Measurements from ENCODE around the gene MBD5.

The MBD5 gene

DNA sequence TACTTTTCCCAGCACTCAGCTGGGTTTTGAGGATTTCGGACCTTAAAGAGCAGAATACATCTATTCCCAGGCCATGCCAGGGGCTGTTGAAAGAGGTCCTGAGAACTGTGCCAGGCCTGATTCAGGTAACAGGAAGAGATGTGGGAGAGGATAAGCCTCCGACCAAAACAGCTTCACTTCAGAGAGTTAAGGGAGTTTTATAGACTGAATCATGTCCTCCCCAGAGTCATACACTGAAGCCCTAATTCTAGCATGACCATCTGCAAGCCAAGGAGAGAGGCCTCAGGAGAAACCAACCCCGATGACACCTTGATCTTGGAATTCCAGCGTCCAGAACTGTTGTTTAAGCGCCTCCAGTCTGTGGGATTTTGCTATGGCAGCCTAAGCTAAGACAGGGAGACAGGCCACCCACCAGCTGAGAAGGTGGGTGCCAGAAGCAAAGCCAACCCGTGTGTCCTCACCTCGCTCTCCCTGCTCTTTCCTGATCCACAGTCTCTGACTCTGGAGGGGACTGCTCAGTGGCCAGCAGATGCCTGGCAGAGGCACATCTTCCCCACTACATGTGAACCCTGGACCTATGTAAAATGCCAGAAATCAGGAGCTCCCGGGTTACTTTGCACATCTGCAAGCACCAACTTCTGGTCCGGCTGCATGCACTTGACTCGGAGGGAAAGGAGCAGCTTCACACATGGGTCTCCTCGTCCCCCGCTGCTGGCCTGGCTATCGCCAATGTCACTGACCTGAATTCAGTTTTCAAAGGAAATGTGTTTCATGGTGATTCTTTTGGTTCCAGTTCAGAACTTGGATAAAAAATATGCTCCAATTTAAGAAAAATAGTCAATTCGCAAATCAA lies 506.8 kb downstream of the MBD5 start:
- in situ Hi-C loops (cut with MboI; ENCODE audit: low sequenced_read_pairs) = no loop called here
- H3K4me3 ChIP-seq = no peak overlapping the region
- H3K36me3 ChIP-seq (replicated peaks) = no peaks in the 10 kb centered on the region
- H3K4me1 ChIP-seq = peaks cover 7% of the 10 kb centered on the region
- no peaks in the 10 kb centered on the region for H3K27me3 ChIP-seq (ENCODE audit: low read depth)
- DNase-seq (ENCODE audit: low spot score in 2 of 2) = no peak
- no peaks in the 10 kb centered on the region for H3K9me3 ChIP-seq

DNA sequence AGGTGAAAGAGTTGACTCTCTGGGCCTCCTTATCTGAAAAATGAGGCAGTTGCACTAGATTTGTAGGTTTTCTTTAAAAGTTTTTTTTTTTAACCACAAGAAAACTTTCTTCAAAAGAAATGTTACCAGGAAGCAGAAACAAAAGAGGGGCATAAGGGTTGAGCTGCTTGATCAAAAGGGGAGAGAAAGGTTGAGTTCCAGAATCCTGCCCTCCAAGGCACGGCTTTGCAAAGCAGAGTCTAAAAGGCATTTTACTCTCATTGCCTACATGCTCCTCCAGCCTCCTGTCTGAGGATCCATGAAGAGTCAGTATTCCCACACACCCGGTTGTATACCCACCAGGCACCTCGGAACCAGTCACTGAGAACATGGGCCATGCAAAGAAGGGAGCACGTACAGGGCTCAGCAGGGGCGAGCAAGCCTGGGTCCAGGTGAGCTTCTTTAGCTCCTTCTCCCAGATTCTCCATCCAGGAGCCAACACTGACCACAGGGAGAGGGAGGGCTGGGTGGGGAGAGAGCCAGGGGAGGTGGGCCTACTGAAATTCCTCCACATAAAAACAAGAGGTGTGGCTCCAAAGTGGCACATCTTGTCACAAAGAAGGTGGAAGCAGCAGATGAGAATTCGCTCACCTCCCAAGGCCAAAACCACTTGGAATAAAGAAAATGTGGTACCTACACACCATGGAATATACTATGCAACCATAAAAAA lies 507.6 kb downstream of the MBD5 start:
- Histone ChIP-seq H3K27me3 (ENCODE audit: low read depth) (no peaks in the 10 kb centered on the region), H3K9me3 (no peaks in the 10 kb centered on the region), H3K4me1 (peaks cover 2% of the 10 kb centered on the region; the same call in 1 of the 2 replicates), H3K36me3 (replicated peaks) (no peaks in the 10 kb centered on the region), H3K4me3 (no peak overlapping the region)
- in situ Hi-C loops (cut with MboI; ENCODE audit: low sequenced_read_pairs) = no loop called here
- no peak for DNase-seq (ENCODE audit: low spot score in 2 of 2)

GRCh38 chr2:148529745-148530144 lies 508.9 kb downstream of the MBD5 start:
- Histone ChIP-seq H3K27me3 (ENCODE audit: low read depth) (no peaks in the 10 kb centered on the region), H3K4me1 (no peaks in the 10 kb centered on the region), H3K4me3 (no peak overlapping the region), H3K36me3 (replicated peaks) (no peaks in the 10 kb centered on the region), H3K9me3 (no peaks in the 10 kb centered on the region)
- in situ Hi-C loops (cut with MboI; ENCODE audit: low sequenced_read_pairs) = no loop called here
- DNase-seq (ENCODE audit: low spot score in 2 of 2) = no peak

DNA sequence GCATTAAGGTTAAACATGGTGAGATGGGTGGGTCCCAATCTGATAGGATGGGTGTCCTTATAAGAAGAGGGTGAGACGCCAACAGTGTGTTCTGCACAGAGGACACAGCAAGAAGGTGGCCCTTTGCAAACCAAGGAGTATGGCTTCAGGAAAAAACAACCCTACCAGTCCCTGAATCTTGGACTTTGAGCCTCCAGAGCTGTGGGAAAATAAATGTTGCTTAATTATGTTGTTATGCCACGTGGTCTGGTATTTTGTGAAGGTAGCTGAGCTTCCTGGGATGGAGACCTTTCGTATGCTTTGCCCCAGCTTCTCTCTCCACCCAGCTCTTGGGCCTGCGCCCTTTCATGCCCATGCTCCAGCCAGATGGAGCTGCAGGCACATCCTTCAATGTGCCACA lies 509.5 kb downstream of the MBD5 start:
- Histone ChIP-seq H3K4me1 (no peaks in the 10 kb centered on the region), H3K9me3 (no peaks in the 10 kb centered on the region), H3K36me3 (replicated peaks) (no peaks in the 10 kb centered on the region), H3K4me3 (no peak overlapping the region), H3K27me3 (ENCODE audit: low read depth) (no peaks in the 10 kb centered on the region)
- no peak for DNase-seq (ENCODE audit: low spot score in 2 of 2)
- in situ Hi-C loops (cut with MboI; ENCODE audit: low sequenced_read_pairs) = no loop called here

- Histone ChIP-seq H3K9me3 (no peaks in the 10 kb centered on the region), H3K27me3 (ENCODE audit: low read depth) (no peaks in the 10 kb centered on the region), H3K36me3 (replicated peaks) (no peaks in the 10 kb centered on the region), H3K4me1 (no peaks in the 10 kb centered on the region), H3K4me3 (no peak overlapping the region)
- in situ Hi-C loops (cut with MboI; ENCODE audit: low sequenced_read_pairs) = no loop called here
- no peak for DNase-seq (ENCODE audit: low spot score in 2 of 2)
Measured at GRCh38 chr2:148531235-148531634, 510.3 kb downstream of the MBD5 start.

DNA sequence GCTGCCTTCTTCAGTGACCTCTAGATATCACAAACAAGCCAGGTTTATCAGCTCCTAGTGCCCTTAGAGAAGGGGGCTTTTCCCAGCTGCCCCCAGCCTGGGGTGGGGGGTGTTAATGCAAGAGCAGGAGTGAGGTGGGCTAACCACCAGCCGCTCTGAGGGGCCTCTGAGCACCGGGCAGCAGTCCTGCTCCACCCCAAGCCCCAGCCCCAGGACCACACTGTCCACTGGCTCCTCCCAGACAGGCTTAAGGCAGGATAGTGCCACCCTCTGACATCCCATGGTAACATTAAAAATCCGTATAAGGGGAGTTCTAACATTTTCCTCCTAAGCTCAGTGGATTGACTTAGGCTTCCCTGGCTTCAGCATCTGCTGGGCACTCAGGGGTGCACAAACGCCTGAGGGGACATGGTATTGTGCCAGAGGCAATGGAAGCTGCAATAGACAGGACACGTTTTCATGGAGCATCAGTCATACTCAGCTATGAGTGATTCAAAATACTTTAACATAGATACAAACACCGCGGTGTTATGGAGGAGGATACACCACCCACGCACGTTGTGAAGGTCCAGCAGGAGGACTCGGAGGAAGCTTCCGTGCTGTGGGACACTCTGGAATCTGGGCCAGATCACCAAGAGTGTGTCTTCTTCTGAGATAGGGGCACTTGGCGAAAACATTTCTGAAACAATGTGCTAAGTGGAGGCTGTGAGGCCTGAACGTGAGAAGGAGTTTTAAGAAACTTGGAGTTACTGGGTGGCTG lies 511.0 kb downstream of the MBD5 start:
- Histone ChIP-seq H3K9me3 (no peaks in the 10 kb centered on the region), H3K4me3 (no peak overlapping the region), H3K27me3 (ENCODE audit: low read depth) (no peaks in the 10 kb centered on the region), H3K36me3 (replicated peaks) (no peaks in the 10 kb centered on the region), H3K4me1 (no peaks in the 10 kb centered on the region)
- in situ Hi-C loops (cut with MboI; ENCODE audit: low sequenced_read_pairs) = no loop called here
- no peak for DNase-seq (ENCODE audit: low spot score in 2 of 2)

- no peaks in the 10 kb centered on the region for H3K27me3 ChIP-seq (ENCODE audit: low read depth)
- in situ Hi-C loops (cut with MboI; ENCODE audit: low sequenced_read_pairs) = no loop called here
- H3K9me3 ChIP-seq = no peaks in the 10 kb centered on the region
- no peak for DNase-seq (ENCODE audit: low spot score in 2 of 2)
- no peak overlapping the region for H3K4me3 ChIP-seq
- H3K4me1 ChIP-seq = no peaks in the 10 kb centered on the region
- no peaks in the 10 kb centered on the region for H3K36me3 ChIP-seq (replicated peaks)
Measured at GRCh38 chr2:148533004-148533403, 512.1 kb downstream of the MBD5 start.

DNA sequence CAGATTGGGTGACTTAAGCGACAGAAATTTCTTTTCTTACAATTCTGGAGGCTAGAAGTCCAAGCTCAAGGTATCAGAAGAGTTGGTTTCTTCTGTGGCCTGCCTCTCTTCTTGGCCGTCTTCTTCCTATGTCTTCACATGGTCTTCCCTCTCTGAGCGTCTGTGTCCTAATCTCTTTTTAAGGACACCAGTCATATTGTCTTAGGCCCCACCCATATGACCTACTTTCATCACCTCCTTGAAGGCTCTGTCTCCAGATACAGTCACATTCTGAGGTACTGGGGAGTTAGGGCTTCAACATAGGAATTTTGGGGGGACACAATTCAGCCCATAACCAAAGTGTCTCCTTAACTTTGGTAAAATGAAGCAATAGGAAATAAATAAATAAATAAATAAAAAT lies 512.8 kb downstream of the MBD5 start:
- H3K27me3 ChIP-seq (ENCODE audit: low read depth) = no peaks in the 10 kb centered on the region
- no peak for DNase-seq (ENCODE audit: low spot score in 2 of 2)
- no peak overlapping the region for H3K4me3 ChIP-seq
- H3K36me3 ChIP-seq (replicated peaks) = no peaks in the 10 kb centered on the region
- in situ Hi-C loops (cut with MboI; ENCODE audit: low sequenced_read_pairs) = no loop called here
- H3K9me3 ChIP-seq = no peaks in the 10 kb centered on the region
- no peaks in the 10 kb centered on the region for H3K4me1 ChIP-seq

- no peaks in the 10 kb centered on the region for H3K27me3 ChIP-seq (ENCODE audit: low read depth)
- H3K4me1 ChIP-seq = no peaks in the 10 kb centered on the region
- H3K9me3 ChIP-seq = no peaks in the 10 kb centered on the region
- no peak overlapping the region for H3K4me3 ChIP-seq
- DNase-seq (ENCODE audit: low spot score in 2 of 2) = no peak
- no peaks in the 10 kb centered on the region for H3K36me3 ChIP-seq (replicated peaks)
- in situ Hi-C loops (cut with MboI; ENCODE audit: low sequenced_read_pairs) = no loop called here
Measured at GRCh38 chr2:148534416-148535204, 513.7 kb downstream of the MBD5 start.

- no peaks in the 10 kb centered on the region for H3K9me3 ChIP-seq
- in situ Hi-C loops (cut with MboI; ENCODE audit: low sequenced_read_pairs) = no loop called here
- DNase-seq (ENCODE audit: low spot score in 2 of 2) = no peak
- H3K27me3 ChIP-seq (ENCODE audit: low read depth) = no peaks in the 10 kb centered on the region
- H3K36me3 ChIP-seq (replicated peaks) = no peaks in the 10 kb centered on the region
- H3K4me3 ChIP-seq = no peak overlapping the region
- H3K4me1 ChIP-seq = no peaks in the 10 kb centered on the region
Measured at GRCh38 chr2:148538375-148538774, 517.5 kb downstream of the MBD5 start.

GRCh38 chr2:148540022-148540421 lies 519.1 kb downstream of the MBD5 start:
- Histone ChIP-seq H3K4me3 (no peak overlapping the region), H3K9me3 (no peaks in the 10 kb centered on the region), H3K27me3 (ENCODE audit: low read depth) (no peaks in the 10 kb centered on the region), H3K36me3 (replicated peaks) (no peaks in the 10 kb centered on the region), H3K4me1 (no peaks in the 10 kb centered on the region)
- in situ Hi-C loops (cut with MboI; ENCODE audit: low sequenced_read_pairs) = no loop called here
- DNase-seq (ENCODE audit: low spot score in 2 of 2) = no peak

GRCh38 chr2:148541792-148542191 lies 520.9 kb downstream of the MBD5 start:
- no peak for DNase-seq (ENCODE audit: low spot score in 2 of 2)
- H3K27me3 ChIP-seq (ENCODE audit: low read depth) = no peaks in the 10 kb centered on the region
- H3K4me3 ChIP-seq = no peak overlapping the region
- in situ Hi-C loops (cut with MboI; ENCODE audit: low sequenced_read_pairs) = no loop called here
- no peaks in the 10 kb centered on the region for H3K9me3 ChIP-seq
- H3K36me3 ChIP-seq (replicated peaks) = no peaks in the 10 kb centered on the region
- H3K4me1 ChIP-seq = no peaks in the 10 kb centered on the region

DNA sequence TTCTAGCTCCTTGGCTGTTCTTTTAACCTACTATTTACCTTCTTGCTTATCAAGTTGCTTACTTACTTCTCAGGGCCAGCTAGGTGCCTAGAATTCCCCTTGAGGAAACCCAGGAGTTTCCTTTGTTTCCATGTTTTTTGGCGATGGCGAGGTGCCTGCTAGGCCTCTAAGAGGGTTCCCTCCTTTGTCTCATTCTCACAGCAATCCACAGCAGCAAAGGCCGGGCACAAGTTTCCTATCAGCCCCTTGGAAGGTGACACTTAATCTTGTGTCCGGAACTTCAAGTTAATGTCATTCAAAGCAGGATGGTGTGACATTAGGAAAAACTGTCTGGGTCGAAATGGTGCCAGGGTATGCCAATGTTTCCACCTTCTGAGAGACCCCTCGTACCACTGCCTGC lies 521.7 kb downstream of the MBD5 start:
- in situ Hi-C loops (cut with MboI; ENCODE audit: low sequenced_read_pairs) = no loop called here
- H3K36me3 ChIP-seq (replicated peaks) = no peaks in the 10 kb centered on the region
- H3K4me1 ChIP-seq = no peaks in the 10 kb centered on the region
- no peaks in the 10 kb centered on the region for H3K9me3 ChIP-seq
- no peaks in the 10 kb centered on the region for H3K27me3 ChIP-seq (ENCODE audit: low read depth)
- DNase-seq (ENCODE audit: low spot score in 2 of 2) = no peak
- H3K4me3 ChIP-seq = no peak overlapping the region
